ENCODE measurements around the gene GTF2H4.
A peak's percentile ranks its signal among the peaks of the same experiment; 100 is the strongest.

Gene GTF2H4

DNA sequence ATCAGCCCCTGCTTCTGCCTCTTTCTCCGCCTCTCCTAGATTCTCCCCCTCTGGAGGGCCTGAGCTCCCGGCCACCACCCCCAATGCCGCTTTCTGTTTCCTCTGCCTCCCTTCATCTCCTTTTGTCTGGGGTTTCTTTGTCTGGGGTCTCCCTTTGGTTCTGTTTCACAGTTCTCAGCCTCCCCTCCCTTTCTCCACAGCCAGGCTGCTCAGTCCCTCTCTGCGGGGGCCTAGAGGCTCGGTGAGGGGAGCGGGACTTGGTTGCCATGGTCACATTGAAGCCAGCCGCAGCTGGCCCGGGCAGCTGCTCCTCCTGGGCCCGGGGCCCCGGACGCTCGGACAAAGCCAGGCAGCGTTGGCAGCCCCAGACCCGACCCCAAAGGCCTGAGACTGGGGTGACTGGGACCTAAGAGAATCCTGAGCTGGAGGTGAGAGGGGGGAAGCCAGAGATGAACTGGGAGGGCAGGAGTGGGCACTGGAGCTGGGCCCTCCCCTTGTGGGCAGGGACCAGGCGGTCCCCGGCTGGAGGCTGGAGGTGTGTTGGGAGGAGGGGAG lies 27.2 kb upstream of the GTF2H4 start:
- Histone ChIP-seq H2AK5ac (ENCODE audit: low read depth, low read length) (peak overlapping the region; percentile 48), H3K27me3 (ENCODE audit: control insufficient read depth in 3 of 3, insufficient read depth in 3 of 3, low read depth in 1 of 3, low read length in 3 of 3) (no peaks in the 10 kb centered on the region), H3K36me3 (replicated peaks in 1 of 2; ENCODE audit: control insufficient read depth in 2 of 2, insufficient read depth in 2 of 2, low read length in 2 of 2) (peaks cover 3 to 10% of the 10 kb centered on the region in 2 donors), H3K27ac (replicated peaks; ENCODE audit: low read length) (peak overlapping the region; percentile 98), H3K4me3 (ENCODE audit: low read length in 2 of 2) (peak overlapping the region; percentile 61 to 84), H3K23ac (ENCODE audit: low read depth, low read length, poor library complexity) (no peak overlapping the region), H3K18ac (ENCODE audit: low read length) (peak overlapping the region; percentile 99), H3K4me1 (ENCODE audit: control insufficient read depth in 2 of 2, insufficient read depth in 1 of 2, low read depth in 1 of 2, low read length in 2 of 2) (peaks cover 39 to 40% of the 10 kb centered on the region in 2 donors), H4K8ac (ENCODE audit: low read depth, low read length) (no peak overlapping the region), H3K14ac (ENCODE audit: low read length) (no peak overlapping the region), H3K9ac (ENCODE audit: low read depth, low read length, poor library complexity) (peak overlapping the region; percentile 97), H4K91ac (ENCODE audit: low read depth, low read length, poor library complexity) (no peak overlapping the region), H3K4me2 (ENCODE audit: insufficient read depth, low read length, poor library complexity, severe bottlenecking) (peak overlapping the region; percentile 92), H2AFZ (ENCODE audit: low read length) (no peak overlapping the region), H2BK120ac (ENCODE audit: low read depth, low read length) (peak overlapping the region; percentile 78), H3K79me1 (ENCODE audit: low read depth, low read length) (peaks cover 6% of the 10 kb centered on the region), H2BK15ac (ENCODE audit: low read length) (peak overlapping the region; percentile 33), H2BK12ac (ENCODE audit: low read length) (peak overlapping the region; percentile 27), H2BK5ac (ENCODE audit: low read length) (peak overlapping the region; percentile 97), H3K9me3 (replicated peaks in 1 of 2; ENCODE audit: control insufficient read depth in 2 of 2, insufficient read depth in 1 of 2, low read depth in 1 of 2, low read length in 2 of 2) (no peaks in the 10 kb centered on the region), H3K4ac (ENCODE audit: low read length) (no peak overlapping the region)
- DNase-seq (ENCODE audit: low spot score): peak; percentile 95
- no CpG with 5 or more reads among the region's 16 CpGs for WGBS, 2 donors (ENCODE audit: extremely low coverage in 2 of 2, insufficient read length in 2 of 2, insufficient replicate concordance in 1 of 2)

DNA sequence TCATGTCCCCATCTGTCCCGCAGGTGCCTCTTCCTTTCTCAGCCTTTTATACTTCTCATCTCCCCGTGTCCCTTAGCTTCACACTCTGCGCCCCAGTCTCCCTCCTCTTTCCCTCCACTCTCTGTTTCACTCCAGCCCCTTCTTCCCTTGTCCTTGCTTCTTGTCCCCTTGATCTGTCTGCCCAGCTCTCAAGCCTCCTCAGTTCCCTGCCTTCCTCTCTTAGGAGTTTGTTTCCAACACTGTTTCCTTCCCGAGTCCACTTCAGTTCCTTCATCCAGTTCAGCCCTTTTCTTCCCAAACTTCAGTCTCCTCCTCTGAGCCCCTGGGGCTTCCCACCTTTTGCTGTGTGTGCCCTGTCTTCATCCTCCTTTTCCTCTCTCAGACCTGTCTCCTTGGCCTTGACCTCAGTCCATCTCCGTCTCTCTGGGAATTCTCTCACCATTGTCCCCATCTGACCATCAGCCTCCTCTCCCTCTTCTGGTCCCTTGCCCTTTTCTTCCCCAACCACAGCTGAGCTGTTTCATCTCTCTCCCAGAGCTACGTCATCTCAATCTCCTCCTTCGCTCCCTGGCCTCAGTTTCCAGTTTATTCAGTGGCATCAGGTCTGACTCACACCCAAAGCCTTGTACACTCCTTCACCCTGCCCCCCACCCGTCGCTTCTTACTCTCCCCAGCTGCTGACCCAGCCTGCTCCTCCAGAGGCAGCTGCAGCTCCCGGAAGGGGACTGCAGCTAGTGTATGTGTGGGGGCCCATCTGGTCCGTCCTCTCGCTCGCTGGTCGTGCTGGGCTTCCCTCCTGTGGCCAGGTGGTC lies 26.4 kb upstream of the GTF2H4 start:
- Histone ChIP-seq H3K79me1 (ENCODE audit: low read depth, low read length) (peaks cover 6% of the 10 kb centered on the region), H2BK15ac (ENCODE audit: low read length) (peak overlapping the region; percentile 99), H4K8ac (ENCODE audit: low read depth, low read length) (no peak overlapping the region), H3K36me3 (replicated peaks in 1 of 2; ENCODE audit: control insufficient read depth in 2 of 2, insufficient read depth in 2 of 2, low read length in 2 of 2) (peaks cover 3 to 10% of the 10 kb centered on the region in 2 donors), H2BK5ac (ENCODE audit: low read length) (peak overlapping the region; percentile 97), H3K4ac (ENCODE audit: low read length) (peak overlapping the region; percentile 24), H3K23ac (ENCODE audit: low read depth, low read length, poor library complexity) (peak overlapping the region; percentile 3), H3K9ac (ENCODE audit: low read depth, low read length, poor library complexity) (peak overlapping the region; percentile 97), H2BK120ac (ENCODE audit: low read depth, low read length) (peak overlapping the region; percentile 78), H3K14ac (ENCODE audit: low read length) (no peak overlapping the region), H3K9me3 (replicated peaks in 1 of 2; ENCODE audit: control insufficient read depth in 2 of 2, insufficient read depth in 1 of 2, low read depth in 1 of 2, low read length in 2 of 2) (no peaks in the 10 kb centered on the region), H3K18ac (ENCODE audit: low read length) (peak overlapping the region; percentile 99), H3K27me3 (ENCODE audit: control insufficient read depth in 3 of 3, insufficient read depth in 3 of 3, low read depth in 1 of 3, low read length in 3 of 3) (no peaks in the 10 kb centered on the region), H3K4me1 (ENCODE audit: control insufficient read depth in 2 of 2, insufficient read depth in 1 of 2, low read depth in 1 of 2, low read length in 2 of 2) (peaks cover 42 to 46% of the 10 kb centered on the region in 2 donors), H3K4me3 (ENCODE audit: low read length in 2 of 2) (peak overlapping the region; percentile 61 to 84), H4K91ac (ENCODE audit: low read depth, low read length, poor library complexity) (peak overlapping the region; percentile 64), H3K4me2 (ENCODE audit: insufficient read depth, low read length, poor library complexity, severe bottlenecking) (peak overlapping the region; percentile 92), H2AFZ (ENCODE audit: low read length) (no peak overlapping the region), H2BK12ac (ENCODE audit: low read length) (peak overlapping the region; percentile 59), H2AK5ac (ENCODE audit: low read depth, low read length) (peak overlapping the region; percentile 90), H3K27ac (replicated peaks; ENCODE audit: low read length) (peak overlapping the region; percentile 98)
- WGBS, 2 donors (ENCODE audit: extremely low coverage in 2 of 2, insufficient read length in 2 of 2, insufficient replicate concordance in 1 of 2): no CpG with 5 or more reads among the region's 14 CpGs
- no peak for DNase-seq (ENCODE audit: low spot score)

GRCh38 chr6:30882204-30882758 lies 25.7 kb upstream of the GTF2H4 start:
- Histone ChIP-seq H3K23ac (ENCODE audit: low read depth, low read length, poor library complexity) (peak overlapping the region; percentile 3), H3K18ac (ENCODE audit: low read length) (peak overlapping the region; percentile 97), H2BK120ac (ENCODE audit: low read depth, low read length) (peak overlapping the region; percentile 66), H2BK12ac (ENCODE audit: low read length) (peak overlapping the region; percentile 59), H3K4ac (ENCODE audit: low read length) (peak overlapping the region; percentile 24), H2BK5ac (ENCODE audit: low read length) (peak overlapping the region; percentile 93), H2AK5ac (ENCODE audit: low read depth, low read length) (peak overlapping the region; percentile 90), H3K36me3 (replicated peaks in 1 of 2; ENCODE audit: control insufficient read depth in 2 of 2, insufficient read depth in 2 of 2, low read length in 2 of 2) (peaks cover 3 to 16% of the 10 kb centered on the region in 2 donors), H2BK15ac (ENCODE audit: low read length) (peak overlapping the region; percentile 99), H4K8ac (ENCODE audit: low read depth, low read length) (no peak overlapping the region), H3K4me3 (ENCODE audit: low read length in 2 of 2) (peak overlapping the region; percentile 61 to 84), H3K27me3 (ENCODE audit: control insufficient read depth in 3 of 3, insufficient read depth in 3 of 3, low read depth in 1 of 3, low read length in 3 of 3) (no peaks in the 10 kb centered on the region), H4K91ac (ENCODE audit: low read depth, low read length, poor library complexity) (peak overlapping the region; percentile 64), H3K4me2 (ENCODE audit: insufficient read depth, low read length, poor library complexity, severe bottlenecking) (peak overlapping the region; percentile 92), H3K9ac (ENCODE audit: low read depth, low read length, poor library complexity) (peak overlapping the region; percentile 97), H3K9me3 (replicated peaks in 1 of 2; ENCODE audit: control insufficient read depth in 2 of 2, insufficient read depth in 1 of 2, low read depth in 1 of 2, low read length in 2 of 2) (no peaks in the 10 kb centered on the region), H3K14ac (ENCODE audit: low read length) (no peak overlapping the region), H2AFZ (ENCODE audit: low read length) (no peak overlapping the region), H3K79me1 (ENCODE audit: low read depth, low read length) (peaks cover 6% of the 10 kb centered on the region), H3K27ac (replicated peaks; ENCODE audit: low read length) (peak overlapping the region; percentile 98), H3K4me1 (ENCODE audit: control insufficient read depth in 2 of 2, insufficient read depth in 1 of 2, low read depth in 1 of 2, low read length in 2 of 2) (peaks cover 44 to 50% of the 10 kb centered on the region in 2 donors)
- peak; percentile 40 for DNase-seq (ENCODE audit: low spot score)
- WGBS, 2 donors (ENCODE audit: extremely low coverage in 2 of 2, insufficient read length in 2 of 2, insufficient replicate concordance in 1 of 2): no CpG with 5 or more reads among the region's 8 CpGs
